ENCODE results near the gene TMEM109.

TMEM109 gene

GRCh38 chr11:60946601-60947264, 32.8 kb downstream of the TMEM109 start:
- DNase-seq: no peak

GRCh38 chr11:60947700-60948099, 33.7 kb downstream of the TMEM109 start:
- no peak for DNase-seq

- DNase-seq: no peak
These were observed 34.3 kb downstream of the TMEM109 start for GRCh38 chr11:60948250-60948649.

DNA sequence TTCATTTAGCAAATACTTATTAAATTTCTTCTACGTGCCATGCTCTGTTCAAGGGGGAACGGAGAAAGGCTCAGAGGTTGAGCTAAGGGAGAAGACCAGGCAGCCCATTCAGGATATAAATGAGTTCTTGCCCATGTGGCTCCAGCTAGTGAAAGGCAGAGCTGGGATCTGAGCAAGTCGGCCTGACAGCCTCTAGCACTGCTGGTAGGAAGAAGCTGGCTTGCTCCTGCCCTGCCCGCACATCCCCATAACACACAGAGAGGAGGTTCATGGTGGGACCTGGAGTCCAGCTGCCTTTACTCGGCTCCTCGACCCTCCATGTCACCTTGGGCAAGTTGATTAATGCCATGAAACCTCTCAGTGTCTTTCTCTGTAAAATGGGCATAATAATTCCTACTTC, 36.1 kb downstream of the TMEM109 start:
- DNase-seq: no peak

DNA sequence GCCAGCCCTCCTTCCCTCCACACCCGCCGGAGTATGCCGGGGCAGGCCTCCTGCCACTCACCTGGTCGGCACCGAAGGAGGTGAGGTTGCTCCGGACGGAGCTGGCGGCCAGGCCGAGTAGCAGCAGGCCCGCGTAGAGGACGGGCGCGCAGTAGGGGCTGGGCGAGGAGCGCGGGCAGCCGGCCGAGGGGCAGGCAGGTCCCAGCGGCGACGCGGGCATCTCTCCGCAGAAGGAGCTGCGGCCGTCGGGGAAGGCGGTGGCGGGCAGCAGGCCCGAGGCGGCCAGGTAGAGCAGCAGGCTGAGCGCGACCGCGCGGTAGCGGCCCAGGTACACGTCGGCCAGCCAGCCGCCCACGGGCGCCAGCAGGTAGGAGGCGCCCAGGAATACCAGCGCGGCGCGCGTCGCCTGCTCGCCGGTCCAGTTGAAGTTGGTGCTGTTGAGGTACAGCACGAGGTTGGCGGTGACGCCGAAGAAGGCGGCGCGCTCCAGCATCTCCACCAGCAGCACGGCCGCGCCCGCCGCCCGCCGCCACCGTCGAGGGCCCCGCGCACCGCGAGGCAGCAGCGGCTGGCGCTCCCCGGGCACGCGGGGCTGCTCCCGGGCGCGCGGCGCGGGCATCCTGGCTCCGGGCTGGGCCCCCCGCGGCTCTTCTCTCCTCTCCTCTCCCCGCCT, 37.1 kb downstream of the TMEM109 start:
- DNase-seq: no peak

- no peak for DNase-seq
These were observed 37.6 kb downstream of the TMEM109 start for GRCh38 chr11:60951606-60951903.

DNA sequence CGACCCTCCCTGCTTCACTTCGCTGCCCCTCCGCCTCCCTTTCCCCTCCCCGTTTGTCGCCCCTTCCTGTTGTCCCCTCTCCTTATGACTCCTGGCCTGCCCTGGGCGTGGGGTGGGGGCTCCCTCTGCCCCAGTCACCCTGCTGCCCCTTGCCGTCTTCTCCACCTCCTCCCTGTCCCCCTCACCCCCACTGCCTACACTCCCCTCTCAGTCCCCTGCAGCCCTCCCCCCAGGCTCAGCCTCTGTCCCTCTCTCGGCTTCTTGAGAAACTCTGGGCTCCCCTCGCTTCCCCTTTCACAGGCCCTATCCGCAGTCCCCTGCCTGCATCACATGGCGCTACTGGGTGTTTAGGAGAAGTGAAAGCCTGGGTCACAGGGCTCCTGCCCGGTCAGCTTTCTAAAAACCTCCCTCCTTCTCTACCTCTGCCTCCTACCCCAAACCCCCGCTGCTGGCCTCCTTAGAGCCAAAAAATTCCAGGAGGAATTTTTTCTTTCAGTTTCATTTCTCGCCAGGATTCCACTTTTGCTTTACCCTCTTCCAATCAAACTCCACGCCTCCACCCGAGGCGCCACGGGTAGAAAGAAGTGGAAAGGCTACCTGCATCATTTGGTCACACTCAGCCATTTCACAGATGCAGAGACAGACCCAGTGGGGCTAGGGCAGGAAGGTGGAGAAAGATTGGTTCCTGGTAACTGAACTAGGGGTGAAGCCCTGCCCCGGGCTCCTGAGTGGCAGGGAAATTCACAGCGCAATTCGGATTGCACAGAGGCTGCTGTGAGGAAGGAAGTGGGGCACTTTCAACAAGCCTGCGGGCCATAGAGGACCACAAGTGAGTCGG, 38.2 kb downstream of the TMEM109 start, which contains the start of gene SLC15A3:
TSS of gene SLC15A3 (minus strand) at position 273 of the 838 bp plus-strand sequence. CDS start 625 bp downstream, outside the sequence.
- no peak for DNase-seq

DNA sequence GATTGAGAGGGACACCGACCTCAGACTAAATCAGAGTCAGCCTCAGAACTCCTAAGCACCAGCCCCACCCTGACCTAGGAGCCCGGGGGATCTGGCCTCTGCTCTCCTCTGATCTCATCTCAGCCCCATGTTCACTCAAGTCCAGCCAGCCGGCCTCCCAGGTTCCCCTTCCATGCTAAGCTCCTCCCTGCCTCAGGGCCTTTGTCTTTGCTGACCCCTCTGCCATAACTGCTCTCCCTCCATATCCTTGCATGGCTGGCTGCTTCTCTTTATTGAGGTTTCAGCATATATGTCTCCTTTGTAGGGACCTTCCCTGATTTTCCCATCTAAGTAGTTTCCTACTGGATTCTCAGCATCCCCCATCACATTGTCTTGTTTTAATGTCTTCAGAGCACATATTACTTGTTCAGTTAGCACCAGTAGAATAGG, 38.8 kb downstream of the TMEM109 start:
- DNase-seq: no peak

GRCh38 chr11:60953781-60954180, 39.8 kb downstream of the TMEM109 start:
- no peak for DNase-seq

- no peak for DNase-seq
These were observed 40.5 kb downstream of the TMEM109 start for GRCh38 chr11:60954421-60954820.

DNA sequence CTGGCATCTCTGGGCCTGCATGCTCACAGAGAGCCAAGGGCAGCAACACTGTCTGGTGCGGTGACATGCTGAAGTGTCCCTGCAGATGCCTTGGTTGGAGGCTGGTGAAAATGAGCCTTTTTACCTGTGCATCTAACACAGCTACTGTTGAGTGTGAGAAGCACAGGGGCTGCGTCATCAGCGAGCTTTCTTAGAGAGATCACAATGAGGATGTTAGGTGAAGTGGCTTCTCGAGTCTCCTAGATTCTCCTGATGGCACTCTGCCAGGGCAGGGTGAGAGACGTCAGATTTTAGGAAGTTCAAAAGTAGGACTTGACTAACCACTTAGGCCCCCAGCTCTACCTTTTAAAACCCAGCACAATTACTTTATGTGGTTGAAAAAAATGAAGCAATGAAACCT, 41.6 kb downstream of the TMEM109 start:
- DNase-seq: no peak

DNA sequence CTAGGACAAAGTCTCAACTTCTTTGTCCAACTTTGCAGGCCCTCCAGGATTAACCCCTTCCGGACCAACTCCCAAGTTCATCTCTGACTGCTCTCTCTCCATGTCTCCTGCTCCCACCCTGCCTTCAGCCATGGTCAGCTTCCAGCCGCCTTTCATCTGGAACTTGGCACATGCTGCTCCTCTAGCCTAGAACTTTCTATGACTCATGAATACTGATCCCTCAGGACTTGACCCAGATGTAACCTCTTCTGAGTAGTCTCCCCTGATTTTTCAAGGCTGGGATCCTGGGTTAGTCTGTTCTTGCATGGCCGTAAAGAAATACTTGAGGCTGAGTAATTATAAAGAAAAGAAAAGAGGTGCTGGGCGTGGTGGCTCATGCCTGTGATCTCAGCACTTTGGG, 43.2 kb downstream of the TMEM109 start:
- no peak for DNase-seq

- no peak for DNase-seq
These were observed 45.5 kb downstream of the TMEM109 start for GRCh38 chr11:60959431-60959830.

DNA sequence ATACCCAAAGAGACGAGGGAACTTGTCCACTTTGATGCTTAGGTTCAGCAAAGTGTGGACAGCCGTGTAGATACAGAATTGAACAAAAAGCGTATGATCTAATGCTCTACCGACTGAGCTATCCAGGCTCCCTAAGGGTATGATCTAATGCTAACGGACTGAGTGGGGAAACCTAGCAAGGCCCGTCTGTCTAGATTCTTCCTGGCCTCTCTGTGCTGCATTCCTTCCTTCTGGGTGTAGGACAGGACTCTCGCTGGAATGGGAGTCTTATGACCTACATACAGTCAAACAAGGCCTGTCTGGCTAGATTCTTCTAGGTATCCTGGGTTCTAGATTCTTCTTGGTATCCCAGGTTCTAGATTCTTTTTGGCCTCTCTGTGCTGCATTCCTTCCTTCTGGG, 46.4 kb downstream of the TMEM109 start:
- no peak for DNase-seq

- no peak for DNase-seq
These were observed 50.8 kb downstream of the TMEM109 start for GRCh38 chr11:60964801-60965200.

DNA sequence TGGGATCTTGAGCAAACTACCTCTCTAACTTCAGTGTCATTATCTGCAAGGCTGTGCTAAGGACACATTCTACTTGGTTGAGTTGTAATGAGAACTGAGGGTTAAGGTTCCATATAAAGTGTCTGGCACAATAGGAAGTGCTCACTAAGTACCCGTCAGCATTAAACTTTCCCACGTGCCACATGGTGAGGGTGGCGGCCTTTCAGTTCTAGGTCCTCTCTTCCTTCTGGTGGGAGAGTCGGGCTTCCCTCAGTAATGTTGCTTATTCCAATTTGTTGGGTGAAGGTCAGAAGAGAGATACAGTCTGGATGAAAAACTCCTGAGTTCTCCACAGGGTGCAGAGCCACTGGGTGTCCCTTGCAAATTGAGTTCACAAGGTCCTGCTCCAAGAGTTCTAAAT, 52.9 kb downstream of the TMEM109 start:
- DNase-seq: no peak

DNA sequence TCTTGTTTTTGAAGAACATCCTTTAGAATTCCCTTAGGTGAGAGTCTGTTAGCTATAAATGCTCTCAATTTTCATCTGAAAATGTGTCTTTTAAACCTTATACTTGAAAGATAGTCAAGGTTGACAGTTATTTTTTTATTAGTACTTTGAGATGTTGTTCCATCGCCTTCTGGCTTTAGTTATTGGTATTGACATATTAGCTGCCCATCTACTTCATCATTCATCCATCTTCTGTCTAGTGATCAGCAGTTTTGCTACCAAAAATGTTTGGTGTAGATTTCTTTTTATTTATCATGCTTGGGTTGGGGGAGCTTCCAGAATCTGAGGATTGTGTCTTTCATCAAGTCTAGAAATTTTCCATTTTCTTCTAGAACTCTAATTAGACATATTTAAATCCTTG, 54.3 kb downstream of the TMEM109 start:
- no peak for DNase-seq

- no peak for DNase-seq
These were observed 56.4 kb downstream of the TMEM109 start for GRCh38 chr11:60970369-60970774.

- no peak for DNase-seq
These were observed 56.9 kb downstream of the TMEM109 start for GRCh38 chr11:60970890-60971289.

DNA sequence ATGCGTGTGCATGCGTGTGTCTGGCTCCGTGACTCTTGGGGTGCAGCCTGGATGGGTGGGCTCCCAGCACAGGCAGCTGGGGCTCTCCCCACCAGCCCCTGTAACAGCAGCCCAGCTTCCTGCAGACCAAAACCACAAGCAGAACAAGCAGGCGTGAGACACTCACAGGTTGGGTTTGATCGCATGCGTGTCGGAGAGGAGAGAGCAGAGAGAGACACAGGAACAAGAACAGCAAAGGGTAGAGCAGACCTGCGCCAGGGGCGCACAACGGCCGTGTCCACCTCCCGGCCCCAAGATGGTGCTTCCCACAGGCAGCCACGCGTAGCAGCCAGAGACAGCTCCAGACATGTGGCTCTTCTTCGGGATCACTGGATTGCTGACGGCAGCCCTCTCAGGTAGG, 57.6 kb downstream of the TMEM109 start, which contains the start of gene CD6:
TSS of gene CD6 (plus strand) at position 161 of the 400 bp plus-strand sequence. CDS start at position 347, 186 bp downstream.
- no peak for DNase-seq

DNA sequence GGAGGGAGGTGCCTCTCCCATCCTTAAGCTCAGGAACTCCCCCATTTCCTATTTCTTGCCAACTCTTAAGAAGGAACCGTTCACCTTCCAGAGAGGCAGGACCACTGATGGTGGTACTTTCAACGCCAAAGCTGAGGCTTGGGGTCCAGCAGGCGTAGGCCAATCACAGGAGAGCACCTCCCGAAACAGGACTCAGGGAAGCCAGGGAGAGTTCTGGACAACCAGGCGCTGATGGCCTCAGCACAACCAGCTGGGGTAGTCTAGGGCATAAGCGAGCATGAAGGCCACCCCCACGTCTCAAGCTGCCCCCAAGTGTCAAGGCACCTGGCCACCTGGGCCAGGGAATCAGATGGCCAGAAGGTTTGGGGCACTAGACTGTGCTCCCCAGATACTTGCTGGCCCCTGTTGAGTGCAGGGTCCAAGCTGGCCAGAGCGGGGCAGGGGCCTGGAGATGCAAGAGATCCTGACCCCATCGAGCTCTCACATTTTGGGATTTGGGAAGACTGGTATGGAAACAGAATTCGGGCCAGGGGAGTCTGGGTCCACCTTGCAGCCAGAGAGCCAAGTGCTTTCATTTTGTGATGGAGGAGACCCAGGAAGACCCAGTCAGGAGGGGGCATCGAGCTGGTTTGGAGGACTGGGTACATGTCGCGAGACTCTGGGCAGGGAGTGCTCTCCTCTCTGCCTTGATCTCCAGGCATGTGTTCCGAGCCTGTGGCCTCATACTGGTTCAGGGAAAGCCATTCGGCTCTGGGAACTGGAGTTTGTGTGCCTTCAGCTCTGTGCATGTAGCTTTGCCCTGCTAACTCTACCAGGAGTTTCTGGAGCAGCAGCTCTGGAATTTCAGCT, 58.4 kb downstream of the TMEM109 start:
- DNase-seq: no peak

Data from SHP77 treated with DMSO at 0.1 percent for 48 hours (cell line).